Thyroid gland (tissue), 4 donors: ENCODE results near the gene RHBDL3.

Experiments used
- CTCF ChIP-seq, 6 experiments: fragments of 200-600 bp in 3 of 6; fragments of 450-650 bp in 3 of 6; sonication (generic) in 3 of 6; IDR thresholded peaks; one replicate each; pipeline ENCODE4 v1.5.1; 2016 to 2019; ENCODE audit warnings: antibody characterized with exemption in 6 of 6, mild to moderate bottlenecking in 2 of 6, inconsistent platforms in 1 of 6, moderate library complexity in 1 of 6
- POLR2A ChIP-seq, 2 donors: fragments of 450-650 bp; IDR thresholded peaks; one replicate each; pipeline ENCODE4 v1.6.1; 2017; ENCODE audit warnings: antibody characterized with exemption in 2 of 2, mild to moderate bottlenecking in 2 of 2, moderate library complexity in 1 of 2

- TF ChIP-seq CTCF (IDR thresholded peaks at IDR 0.05) = no peak
- no peak for TF ChIP-seq POLR2A (IDR thresholded peaks at IDR 0.05)
Measured at GRCh38 chr17:32323046-32323445, 57.4 kb downstream of the RHBDL3 start.
